Upper lobe of left lung (tissue), 6 donors: ENCODE measurements around the gene HUNK. TPM values are rescaled to one million over a fixed set of nuclear protein-coding genes. Genes with fewer than 3 reads are reported as not detected.
"Not testable (repeated sequence)": the region's sequence is repeated elsewhere in the genome, so short reads cannot be mapped to it uniquely, and the experiment has no call there.

Source experiments
- ATAC-seq, 2 donors: fragments of 200-7000 bp; cut with Tn5 transposase; one replicate each; pipeline ENCODE4 v1.9.1; 2022; ENCODE audit warnings: mild to moderate bottlenecking in 2 of 2, moderate library complexity in 2 of 2; ENCODE audit not compliant: low FRiP score in 2 of 2
- DNase-seq, 2 donors: peaks; one replicate each; pipeline ENCODE4 v3.0.0-alpha.2; 2019 to 2020
- H3K27ac ChIP-seq, 4 donors: fragments of 200-600 bp; sonication (generic); one replicate each; pipeline ENCODE4 v1.5.1; 2016 to 2019
- H3K27me3 ChIP-seq, 4 donors: fragments of 200-600 bp; sonication (generic); one replicate each; pipeline ENCODE4 v1.5.1; 2017 to 2019
- H3K36me3 ChIP-seq, 4 donors: fragments of 200-600 bp; sonication (generic); one replicate each; pipeline ENCODE4 v1.5.1; 2016 to 2019
- H3K4me1 ChIP-seq, 4 donors: fragments of 200-600 bp; sonication (generic); one replicate each; pipeline ENCODE4 v1.5.1; 2018 to 2019
- H3K4me3 ChIP-seq, 4 donors: fragments of 200-600 bp; sonication (generic); one replicate each; pipeline ENCODE4 v1.5.1; 2017 to 2019; ENCODE audit warnings: mild to moderate bottlenecking in 2 of 4, moderate library complexity in 1 of 4
- H3K9me3 ChIP-seq, 4 donors: fragments of 200-600 bp; sonication (generic); one replicate each; pipeline ENCODE4 v1.5.1; 2018 to 2019
- EP300 ChIP-seq, 4 donors: sonication (generic); formaldehyde crosslinking; IDR thresholded peaks; one replicate each; pipeline ENCODE4 v1.5.1; 2017; ENCODE audit warnings: antibody characterized with exemption in 4 of 4, control low read depth in 2 of 4
- POLR2A ChIP-seq, 4 donors: fragments of 450-650 bp; IDR thresholded peaks; one replicate each; pipeline ENCODE4 v1.5.1; 2016 to 2017; ENCODE audit warnings: antibody characterized with exemption in 4 of 4, mild to moderate bottlenecking in 2 of 4
- POLR2AphosphoS5 ChIP-seq, 2 donors: sonication (generic); formaldehyde crosslinking; IDR thresholded peaks; one replicate each; pipeline ENCODE4 v1.5.1; 2017; ENCODE audit warnings: antibody characterized with exemption in 2 of 2
- WGBS, 2 donors: methylation state at CpG; one replicate each; pipeline ENCODE4 v1.1.5; 2017 to 2018; 5-methylcytosine and 5-hydroxymethylcytosine counted together
- total RNA-seq, 6 donors: library from RNA; depleted of rRNA in 4 of 6; stranded (reverse); fragments of >200 nt in 4 of 6; gene quantifications; one replicate each; pipeline versions ENCODE4 v1.1.0 to v1.2.1, GENCODE V29; 2016 to 2021
- TF ChIP-seq, protein P1 (sequence below), 6 experiments: fragments of 450-650 bp in 4 of 6; fragments of 200-600 bp in 2 of 6; sonication (generic) in 2 of 6; IDR thresholded peaks; one replicate each; pipeline ENCODE4 v1.5.1; 2016 to 2019; ENCODE audit warnings: antibody characterized with exemption in 6 of 6
- donor health status: DM: no; HTN: no; CAD: no; lungs with moderate emphysema.
- donor health status: DM: no; HTN: yes; CAD: no; lungs with severe emphysema.

HUNK gene
- total RNA-seq, 6 donors from 2014 or later = 1.1 to 6.2 (median 2.2) TPM

DNA sequence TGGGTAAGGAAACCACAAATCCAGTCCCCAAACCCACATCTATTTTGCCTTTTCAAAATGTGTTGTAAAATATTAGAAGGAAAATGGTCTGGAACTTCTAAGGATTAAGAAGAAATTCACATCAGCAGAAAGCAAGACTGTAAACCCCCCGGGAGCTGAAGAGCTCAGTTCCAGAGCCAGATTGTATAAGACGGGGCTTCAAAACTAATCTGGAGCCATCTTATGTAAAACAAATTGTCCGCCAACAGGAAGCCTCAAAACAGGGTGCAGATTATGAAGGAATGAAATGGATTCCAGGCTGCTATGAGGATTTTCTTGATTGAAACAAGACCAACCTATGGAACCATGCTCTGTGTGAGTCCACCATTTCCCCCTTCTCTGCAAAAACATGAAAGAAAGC lies 25.1 kb upstream of the HUNK start:
- WGBS, 2 donors = 90 to 92% methylated on average over 3 of the region's 3 CpGs
- Histone ChIP-seq H3K36me3 (no peaks in the 10 kb centered on the region), H3K4me3 (no peak overlapping the region), H3K27ac (no peak overlapping the region), H3K9me3 (no peaks in the 10 kb centered on the region), H3K27me3 (no peaks in the 10 kb centered on the region), H3K4me1 (no peaks in the 10 kb centered on the region)
- ATAC-seq (no peak), DNase-seq (no peak)
- no peak for TF ChIP-seq POLR2AphosphoS5 (IDR thresholded peaks at IDR 0.05)
- TF ChIP-seq POLR2A (IDR thresholded peaks at IDR 0.05) = no peak
- TF ChIP-seq, protein P1, sequence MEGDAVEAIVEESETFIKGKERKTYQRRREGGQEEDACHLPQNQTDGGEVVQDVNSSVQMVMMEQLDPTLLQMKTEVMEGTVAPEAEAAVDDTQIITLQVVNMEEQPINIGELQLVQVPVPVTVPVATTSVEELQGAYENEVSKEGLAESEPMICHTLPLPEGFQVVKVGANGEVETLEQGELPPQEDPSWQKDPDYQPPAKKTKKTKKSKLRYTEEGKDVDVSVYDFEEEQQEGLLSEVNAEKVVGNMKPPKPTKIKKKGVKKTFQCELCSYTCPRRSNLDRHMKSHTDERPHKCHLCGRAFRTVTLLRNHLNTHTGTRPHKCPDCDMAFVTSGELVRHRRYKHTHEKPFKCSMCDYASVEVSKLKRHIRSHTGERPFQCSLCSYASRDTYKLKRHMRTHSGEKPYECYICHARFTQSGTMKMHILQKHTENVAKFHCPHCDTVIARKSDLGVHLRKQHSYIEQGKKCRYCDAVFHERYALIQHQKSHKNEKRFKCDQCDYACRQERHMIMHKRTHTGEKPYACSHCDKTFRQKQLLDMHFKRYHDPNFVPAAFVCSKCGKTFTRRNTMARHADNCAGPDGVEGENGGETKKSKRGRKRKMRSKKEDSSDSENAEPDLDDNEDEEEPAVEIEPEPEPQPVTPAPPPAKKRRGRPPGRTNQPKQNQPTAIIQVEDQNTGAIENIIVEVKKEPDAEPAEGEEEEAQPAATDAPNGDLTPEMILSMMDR (IDR thresholded peaks at IDR 0.05) = no peak
- TF ChIP-seq EP300 (IDR thresholded peaks at IDR 0.05) = no peak

DNA sequence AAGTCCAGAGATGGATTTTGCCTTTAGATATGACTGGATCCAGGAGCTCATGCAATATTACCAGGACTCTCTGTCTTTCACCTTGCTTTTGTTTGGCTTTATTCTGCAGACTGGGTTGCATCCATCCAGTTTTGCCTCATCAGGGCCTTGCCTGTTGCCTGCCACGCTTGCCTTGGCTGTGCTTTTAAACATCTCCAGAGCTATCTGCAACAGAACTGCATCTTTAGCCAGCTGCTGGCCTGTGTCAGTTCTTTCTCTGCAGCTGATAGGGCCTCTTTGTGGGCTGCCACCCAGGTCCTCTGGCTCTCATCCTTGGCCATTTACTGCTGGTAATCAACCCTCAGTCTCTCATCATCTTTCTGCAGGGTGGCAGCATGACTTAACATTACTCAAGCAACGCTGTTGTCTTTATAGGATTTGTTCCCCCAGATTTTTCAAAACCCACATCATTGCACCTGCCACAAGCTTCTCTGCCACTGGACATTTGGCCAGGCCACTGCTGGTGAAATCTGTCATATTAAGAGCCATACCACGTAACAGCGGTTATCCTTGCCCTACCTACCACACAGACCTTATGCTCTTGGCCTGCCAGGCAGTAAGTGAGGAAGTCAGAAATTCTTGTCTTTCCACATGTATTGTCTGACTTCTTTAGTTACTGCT lies 24.4 kb upstream of the HUNK start:
- Histone ChIP-seq H3K4me1 (no peaks in the 10 kb centered on the region), H3K4me3 (no peak overlapping the region), H3K27me3 (no peaks in the 10 kb centered on the region), H3K36me3 (no peaks in the 10 kb centered on the region), H3K9me3 (no peaks in the 10 kb centered on the region), H3K27ac (no peak overlapping the region)
- TF ChIP-seq EP300 (IDR thresholded peaks at IDR 0.05) (no peak), POLR2AphosphoS5 (IDR thresholded peaks at IDR 0.05) (no peak), POLR2A (IDR thresholded peaks at IDR 0.05) (no peak)
- TF ChIP-seq, protein P1 (IDR thresholded peaks at IDR 0.05) = no peak
- DNase-seq = no peak
- 85 to 88% methylated on average over 4 of the region's 4 CpGs for WGBS, 2 donors
- ATAC-seq = peak in 1 of 2 donors; percentile 52

DNA sequence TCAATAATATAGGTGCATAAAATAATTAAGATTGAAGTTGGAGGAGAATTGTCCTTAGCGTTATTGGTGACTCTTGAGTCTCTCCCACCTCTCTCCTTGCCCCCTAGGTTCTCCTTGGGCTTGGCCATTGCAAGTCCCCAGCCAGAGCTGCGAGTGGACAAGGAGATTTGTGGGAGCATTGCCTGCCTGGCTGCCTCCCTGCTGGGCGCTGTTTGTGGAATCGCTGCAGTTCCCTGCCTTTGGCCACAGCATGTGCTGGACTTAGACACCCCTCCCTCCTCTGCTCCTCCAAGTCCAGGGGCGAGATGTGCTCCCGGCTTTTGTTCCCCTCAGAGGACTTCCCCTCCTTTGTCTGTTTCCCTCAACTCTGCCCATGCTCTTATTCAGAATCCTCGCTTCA lies 21.9 kb upstream of the HUNK start:
- Histone ChIP-seq H3K4me1 (no peaks in the 10 kb centered on the region), H3K27ac (no peak overlapping the region), H3K27me3 (no peaks in the 10 kb centered on the region), H3K9me3 (no peaks in the 10 kb centered on the region), H3K4me3 (no peak overlapping the region), H3K36me3 (no peaks in the 10 kb centered on the region)
- TF ChIP-seq, protein P1 (IDR thresholded peaks at IDR 0.05) = no peak
- TF ChIP-seq POLR2A (IDR thresholded peaks at IDR 0.05) (no peak), POLR2AphosphoS5 (IDR thresholded peaks at IDR 0.05) (no peak), EP300 (IDR thresholded peaks at IDR 0.05) (no peak)
- WGBS, 2 donors = 85 to 88% methylated on average over 7 of the region's 7 CpGs
- ATAC-seq = no peak
- no peak for DNase-seq

DNA sequence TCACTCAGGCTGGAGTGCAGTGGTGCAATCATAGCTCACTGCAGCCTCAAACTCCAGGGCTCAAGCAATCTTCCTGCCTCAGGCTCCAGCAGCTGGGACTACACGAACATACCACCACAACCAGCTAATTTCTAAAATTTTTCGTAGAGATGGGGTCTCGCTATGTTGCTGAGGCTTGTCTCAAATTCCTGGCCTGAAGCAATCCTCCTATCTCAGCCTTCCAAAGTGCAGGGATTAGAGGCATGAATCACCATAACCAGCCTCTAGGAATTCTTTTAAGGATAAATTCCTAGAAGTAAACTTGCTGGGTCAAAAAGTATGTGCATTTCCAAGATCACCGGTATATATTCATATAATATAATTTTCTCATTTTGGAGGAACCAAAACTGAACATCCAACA lies 17.6 kb upstream of the HUNK start:
- Histone ChIP-seq H3K36me3 (no peaks in the 10 kb centered on the region), H3K27me3 (no peaks in the 10 kb centered on the region), H3K4me3 (no peak overlapping the region), H3K4me1 (no peaks in the 10 kb centered on the region), H3K27ac (no peak overlapping the region), H3K9me3 (no peaks in the 10 kb centered on the region)
- TF ChIP-seq POLR2A (IDR thresholded peaks at IDR 0.05) (no peak), POLR2AphosphoS5 (IDR thresholded peaks at IDR 0.05) (no peak), EP300 (IDR thresholded peaks at IDR 0.05) (no peak)
- TF ChIP-seq, protein P1 (IDR thresholded peaks at IDR 0.05) = no peak
- DNase-seq (no peak), ATAC-seq (no peak)
- WGBS, 2 donors = 93 to 94% methylated on average over 4 of the region's 4 CpGs

DNA sequence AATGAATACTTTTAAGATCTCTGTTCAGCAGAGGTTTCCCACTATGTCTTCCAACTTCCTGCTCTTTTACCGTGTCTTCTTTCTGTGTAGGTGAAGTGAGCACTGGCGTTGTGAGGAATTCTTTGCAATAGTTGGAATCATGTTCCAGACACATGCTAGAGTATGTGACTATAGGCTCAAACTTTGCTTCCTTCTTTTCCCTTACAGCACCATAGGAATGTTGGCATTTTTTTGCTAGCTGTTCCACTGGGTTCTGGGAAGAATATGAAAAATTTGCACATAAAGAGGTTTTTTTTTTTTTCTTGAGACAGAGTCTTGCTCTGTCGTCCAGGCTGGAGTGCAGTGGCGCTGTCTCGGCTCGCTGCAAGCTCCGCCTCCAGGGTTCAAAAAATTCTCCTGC lies 15.7 kb upstream of the HUNK start:
- 80 to 84% methylated on average over 7 of the region's 7 CpGs for WGBS, 2 donors
- Histone ChIP-seq H3K4me1 (no peaks in the 10 kb centered on the region), H3K36me3 (no peaks in the 10 kb centered on the region), H3K4me3 (no peak overlapping the region), H3K27ac (no peak overlapping the region), H3K9me3 (no peaks in the 10 kb centered on the region), H3K27me3 (no peaks in the 10 kb centered on the region)
- TF ChIP-seq EP300 (IDR thresholded peaks at IDR 0.05) (no peak), POLR2AphosphoS5 (IDR thresholded peaks at IDR 0.05) (no peak), POLR2A (IDR thresholded peaks at IDR 0.05) (no peak)
- TF ChIP-seq, protein P1 (IDR thresholded peaks at IDR 0.05) = no peak
- no peak for ATAC-seq
- no peak for DNase-seq

DNA sequence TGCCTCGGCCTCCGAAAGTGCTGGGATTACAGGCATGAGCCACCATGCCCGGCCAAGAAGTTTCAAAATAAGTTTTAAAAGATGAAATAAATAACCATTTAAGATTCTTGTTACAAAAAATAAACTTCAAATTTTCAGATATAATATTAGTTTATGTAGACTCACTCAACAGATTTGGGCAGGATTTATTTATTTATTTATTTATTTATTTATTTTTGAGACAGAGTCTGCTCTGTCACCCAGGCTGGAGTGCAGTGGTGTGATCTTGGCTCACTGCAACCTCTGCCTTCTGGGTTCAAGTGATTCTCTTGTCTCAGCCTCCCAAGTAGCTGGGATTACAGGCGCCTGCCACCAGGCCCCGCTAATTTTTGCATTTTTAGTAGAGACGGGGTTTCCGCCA lies 15.2 kb upstream of the HUNK start:
- not testable (repeated sequence) for DNase-seq, H3K27me3 ChIP-seq, H3K9me3 ChIP-seq, H3K36me3 ChIP-seq, H3K4me1 ChIP-seq, ATAC-seq, H3K4me3 ChIP-seq, H3K27ac ChIP-seq
- WGBS, 2 donors = 85 to 96% methylated on average over 7 of the region's 7 CpGs
